ENCODE measurements around the gene IQSEC1. TPM values are rescaled to one million over a fixed set of nuclear protein-coding genes. Genes with fewer than 3 reads are reported as not detected.

Gene IQSEC1
- total and polyA plus RNA-seq, 2 experiments from 2014 or later: 17.8 to 51.7 TPM

DNA sequence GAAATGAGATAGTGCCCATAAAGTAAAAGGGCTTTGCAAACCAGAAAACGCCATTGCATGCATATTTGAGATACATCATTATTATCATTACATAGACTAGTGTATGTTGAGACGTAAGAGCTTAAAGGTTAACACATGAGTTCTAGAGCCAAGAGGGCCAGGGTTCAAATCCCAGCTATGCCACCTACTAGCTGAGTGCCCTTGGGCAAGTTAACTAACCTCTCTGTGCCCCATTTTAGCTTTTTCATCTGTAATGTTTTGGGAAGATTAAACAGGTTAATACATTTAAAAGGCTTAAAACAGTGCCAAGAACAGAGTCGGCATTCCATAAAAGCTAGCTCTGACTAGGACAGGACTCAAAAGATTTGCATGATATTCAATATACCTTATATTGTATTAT is 22.8 kb downstream of the IQSEC1 start:
- H3K36me3 ChIP-seq: no peaks in the 10 kb centered on the region
- no peaks in the 10 kb centered on the region for H3K27me3 ChIP-seq
- no peaks in the 10 kb centered on the region for H3K9me3 ChIP-seq (ENCODE audit: low read depth)
- H3K4me1 ChIP-seq (ENCODE audit: low read depth): peaks cover 4% of the 10 kb centered on the region
- H3K27ac ChIP-seq: no peak overlapping the region
- no peak for DNase-seq (ENCODE audit: low read depth in 1 of 2, low spot score in 1 of 2)
- H3K4me3 ChIP-seq: no peak overlapping the region
- TF ChIP-seq, protein P1, sequence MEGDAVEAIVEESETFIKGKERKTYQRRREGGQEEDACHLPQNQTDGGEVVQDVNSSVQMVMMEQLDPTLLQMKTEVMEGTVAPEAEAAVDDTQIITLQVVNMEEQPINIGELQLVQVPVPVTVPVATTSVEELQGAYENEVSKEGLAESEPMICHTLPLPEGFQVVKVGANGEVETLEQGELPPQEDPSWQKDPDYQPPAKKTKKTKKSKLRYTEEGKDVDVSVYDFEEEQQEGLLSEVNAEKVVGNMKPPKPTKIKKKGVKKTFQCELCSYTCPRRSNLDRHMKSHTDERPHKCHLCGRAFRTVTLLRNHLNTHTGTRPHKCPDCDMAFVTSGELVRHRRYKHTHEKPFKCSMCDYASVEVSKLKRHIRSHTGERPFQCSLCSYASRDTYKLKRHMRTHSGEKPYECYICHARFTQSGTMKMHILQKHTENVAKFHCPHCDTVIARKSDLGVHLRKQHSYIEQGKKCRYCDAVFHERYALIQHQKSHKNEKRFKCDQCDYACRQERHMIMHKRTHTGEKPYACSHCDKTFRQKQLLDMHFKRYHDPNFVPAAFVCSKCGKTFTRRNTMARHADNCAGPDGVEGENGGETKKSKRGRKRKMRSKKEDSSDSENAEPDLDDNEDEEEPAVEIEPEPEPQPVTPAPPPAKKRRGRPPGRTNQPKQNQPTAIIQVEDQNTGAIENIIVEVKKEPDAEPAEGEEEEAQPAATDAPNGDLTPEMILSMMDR (IDR thresholded peaks at IDR 0.05; ENCODE audit: low read depth, low read length): no peak

DNA sequence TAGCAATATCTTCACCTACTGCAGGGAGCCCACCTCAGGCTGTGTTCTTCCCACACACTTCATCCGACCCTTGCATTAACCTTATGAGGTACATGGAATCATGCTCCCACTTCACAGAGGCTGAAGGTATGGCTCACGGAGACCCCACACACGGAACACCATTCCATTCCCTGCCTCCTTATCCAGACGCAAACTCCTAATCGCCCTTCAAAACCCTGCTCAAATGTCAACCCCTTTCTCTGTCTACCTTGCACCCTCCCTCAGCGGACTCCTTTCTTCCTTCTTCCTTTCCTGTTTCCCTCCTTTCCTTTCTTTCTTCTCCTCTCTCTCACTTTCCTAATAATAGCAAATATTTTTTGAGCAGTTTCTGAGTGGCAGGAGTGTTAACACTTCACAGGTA is 23.8 kb downstream of the IQSEC1 start:
- H3K36me3 ChIP-seq: no peaks in the 10 kb centered on the region
- TF ChIP-seq, protein P1 (IDR thresholded peaks at IDR 0.05; ENCODE audit: low read depth, low read length): no peak
- H3K9me3 ChIP-seq (ENCODE audit: low read depth): no peaks in the 10 kb centered on the region
- no peaks in the 10 kb centered on the region for H3K27me3 ChIP-seq
- H3K4me3 ChIP-seq: no peak overlapping the region
- no peak overlapping the region for H3K27ac ChIP-seq
- DNase-seq (ENCODE audit: low read depth in 1 of 2, low spot score in 1 of 2): no peak
- peaks cover 4% of the 10 kb centered on the region for H3K4me1 ChIP-seq (ENCODE audit: low read depth)

DNA sequence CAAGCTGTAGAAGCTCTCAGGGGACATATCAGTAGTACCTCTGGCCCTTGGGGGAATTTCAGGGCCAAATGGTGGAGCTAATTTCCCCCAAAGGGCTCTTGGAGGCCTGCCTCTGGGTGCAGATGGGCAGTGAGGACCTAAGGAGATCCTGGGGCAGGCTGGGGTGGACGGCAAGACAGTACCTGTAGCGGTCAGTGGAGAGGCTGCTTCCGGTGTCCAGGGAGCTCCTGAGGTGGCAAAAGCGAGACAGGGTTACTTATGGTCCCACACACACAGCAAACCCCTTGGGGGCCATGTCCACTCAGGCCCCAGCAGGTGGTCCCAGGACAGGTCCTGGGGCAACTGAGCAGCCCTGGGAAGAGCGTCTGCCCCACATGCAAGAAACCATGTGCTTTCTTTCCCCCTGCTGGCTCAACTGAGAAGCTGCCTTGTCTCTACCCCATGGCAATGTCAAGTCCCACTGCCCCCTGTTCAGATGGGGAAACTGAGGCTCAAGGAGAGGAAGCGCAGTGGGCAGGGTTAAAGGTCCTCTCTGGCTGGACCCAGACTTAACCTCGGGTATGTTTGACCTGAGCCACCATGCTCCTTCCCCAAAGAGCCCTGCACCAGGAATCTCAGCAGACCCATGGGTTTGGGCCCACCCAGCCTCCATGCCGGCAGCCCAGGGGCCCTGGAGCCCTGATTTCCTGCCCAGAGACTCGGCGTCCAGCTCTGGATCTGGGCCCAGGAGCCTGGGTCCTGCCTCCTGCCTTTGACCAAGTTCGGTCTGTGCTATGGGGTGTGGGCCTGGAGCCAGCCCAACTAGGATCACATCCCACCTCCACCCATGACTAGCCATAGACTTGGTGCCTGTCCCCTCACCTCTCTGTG is 25.7 kb downstream of the IQSEC1 start:
- H3K27ac ChIP-seq: no peak overlapping the region
- TF ChIP-seq, protein P1 (IDR thresholded peaks at IDR 0.05; ENCODE audit: low read depth, low read length): peak; percentile 11
- no peak for DNase-seq (ENCODE audit: low read depth in 1 of 2, low spot score in 1 of 2)
- no peaks in the 10 kb centered on the region for H3K9me3 ChIP-seq (ENCODE audit: low read depth)
- H3K36me3 ChIP-seq: no peaks in the 10 kb centered on the region
- H3K4me3 ChIP-seq: no peak overlapping the region
- H3K4me1 ChIP-seq (ENCODE audit: low read depth): peaks cover 4% of the 10 kb centered on the region
- H3K27me3 ChIP-seq: no peaks in the 10 kb centered on the region

DNA sequence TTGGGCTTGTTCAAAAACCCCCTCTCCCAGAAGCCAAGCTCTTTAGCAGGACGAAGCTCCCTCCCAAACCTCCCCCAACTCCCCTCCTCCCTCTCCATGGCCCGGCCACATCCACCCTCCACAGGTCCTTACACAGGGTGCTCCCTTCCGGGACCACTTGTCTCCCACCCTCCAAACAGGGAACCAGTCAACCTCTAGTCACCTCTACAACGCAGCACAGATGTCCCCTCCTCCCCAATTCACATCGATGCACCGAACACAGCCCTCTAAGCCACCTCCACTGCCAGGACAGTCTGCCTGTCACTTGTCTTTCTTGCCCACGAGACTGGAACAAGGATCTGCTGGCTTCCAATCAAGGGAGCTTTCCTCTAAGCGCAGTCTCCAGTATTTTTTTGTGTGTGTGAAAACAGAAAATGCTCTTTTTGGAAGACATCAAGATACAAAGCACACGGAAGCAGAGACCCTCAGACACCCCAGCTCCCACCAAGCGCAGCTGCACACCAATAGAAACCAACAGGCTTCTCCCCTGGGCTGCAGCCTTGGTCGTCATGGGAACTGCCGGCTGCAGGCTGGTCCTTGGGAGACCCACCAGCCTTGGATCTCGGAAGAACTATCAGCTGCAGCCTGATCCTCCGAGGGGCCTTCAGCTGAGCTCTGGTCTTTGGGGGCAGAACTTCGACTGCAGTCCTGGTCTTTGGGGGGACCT is 26.5 kb downstream of the IQSEC1 start:
- H3K27ac ChIP-seq: no peak overlapping the region
- no peaks in the 10 kb centered on the region for H3K36me3 ChIP-seq
- peaks cover 4% of the 10 kb centered on the region for H3K4me1 ChIP-seq (ENCODE audit: low read depth)
- H3K4me3 ChIP-seq: no peak overlapping the region
- no peaks in the 10 kb centered on the region for H3K9me3 ChIP-seq (ENCODE audit: low read depth)
- no peak for DNase-seq (ENCODE audit: low read depth in 1 of 2, low spot score in 1 of 2)
- TF ChIP-seq, protein P1 (IDR thresholded peaks at IDR 0.05; ENCODE audit: low read depth, low read length): no peak
- no peaks in the 10 kb centered on the region for H3K27me3 ChIP-seq

DNA sequence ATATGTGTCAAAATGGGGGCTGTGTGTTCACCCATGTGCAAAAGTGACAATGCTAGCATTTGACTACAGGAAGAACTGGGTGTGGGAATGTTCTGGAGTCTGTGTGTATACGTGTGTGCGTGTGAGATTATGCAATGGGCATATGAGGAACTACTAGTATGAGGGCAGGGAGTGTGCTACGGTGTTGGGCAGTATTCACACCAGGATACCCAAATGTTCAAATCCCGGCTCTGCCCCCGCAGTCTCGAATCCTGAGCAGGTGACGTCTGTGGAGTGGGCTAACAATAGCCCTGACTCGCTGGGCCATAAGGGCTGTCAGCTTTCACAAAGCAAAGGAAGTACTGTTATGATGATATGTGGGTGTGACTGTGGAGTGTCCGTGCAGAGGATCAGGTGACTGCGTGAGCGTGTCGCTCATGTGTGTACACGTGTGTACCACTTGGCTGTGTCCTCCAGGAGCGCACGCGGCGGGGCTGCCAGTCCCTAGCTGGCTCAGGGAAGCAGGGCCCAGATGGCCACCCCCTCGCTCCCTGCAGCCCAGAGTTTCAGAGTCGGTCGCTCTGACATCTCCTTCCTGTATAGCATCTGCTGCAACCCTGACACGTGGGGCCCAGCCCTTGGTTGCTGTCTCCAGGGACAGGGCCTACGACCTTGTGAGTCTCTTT is 27.2 kb downstream of the IQSEC1 start:
- TF ChIP-seq, protein P1 (IDR thresholded peaks at IDR 0.05; ENCODE audit: low read depth, low read length): no peak
- H3K36me3 ChIP-seq: no peaks in the 10 kb centered on the region
- H3K4me3 ChIP-seq: no peak overlapping the region
- no peaks in the 10 kb centered on the region for H3K27me3 ChIP-seq
- no peak for DNase-seq (ENCODE audit: low read depth in 1 of 2, low spot score in 1 of 2)
- no peak overlapping the region for H3K27ac ChIP-seq
- peaks cover 2% of the 10 kb centered on the region for H3K4me1 ChIP-seq (ENCODE audit: low read depth)
- H3K9me3 ChIP-seq (ENCODE audit: low read depth): no peaks in the 10 kb centered on the region
